HCT116 (cell line): ENCODE results near the gene TRPM3. TPM values are rescaled to one million over a fixed set of nuclear protein-coding genes. Genes with fewer than 3 reads are reported as not detected.

Experiments used
- ATAC-seq: fragments of 200-7000 bp; cut with Tn5 transposase; 2 replicates; pipeline ENCODE4 v1.9.1; 2020; ENCODE audit warnings: mild to moderate bottlenecking, moderate library complexity
- BruUV-seq: library from RNA; stranded (reverse); fragments of 400-500 nt; replicated peaks from 2 replicates; lab custom pipeline; 2021; lab: Mats Ljungman, UMichigan
- CTCF ChIA-PET: fragments of 300-600 bp; sonication (Branson Sonifier 250); formaldehyde crosslinking; loops from one replicate; lab custom pipeline; 2021; ENCODE audit warnings: antibody characterized with exemption; lab: Charles Lee
- POLR2A ChIA-PET: fragments of 300-600, 350-600 bp; sonication (Branson Sonifier 250); formaldehyde crosslinking; loops from one replicate; lab custom pipeline; 2021; ENCODE audit warnings: antibody characterized with exemption; lab: Charles Lee
- RAD21 ChIA-PET, 2 experiments: fragments of 300-600 bp; sonication (Branson Sonifier 250); formaldehyde crosslinking; loops; one replicate each; lab custom pipeline; 2023; ENCODE audit warnings: low total read pairs in 2 of 2; ENCODE audit not compliant: uncharacterized antibody in 2 of 2, unreplicated experiment in 2 of 2, low non-redundant PET in 1 of 2; lab: Charles Lee
- DNase-seq: peaks from one replicate; pipeline ENCODE4 v3.0.0-alpha.2; 2010; ENCODE audit warnings: low read depth, low spot score
- H2AFZ ChIP-seq: fragments of 200-600 bp; shearing (Covaris generic), sonication (generic); 2 replicates; pipeline ENCODE4 v1.6.1; 2017; ENCODE audit warnings: low read depth, mixed run types, mixed read lengths, antibody characterized with exemption, low read length; ENCODE audit not compliant: poor library complexity, severe bottlenecking
- H3K27ac ChIP-seq: 2 replicates; pipeline ENCODE4 v1.5.1; 2012; ENCODE audit warnings: low read depth, low read length
- H3K27me3 ChIP-seq: fragments of 200-600 bp; sonication (generic); 2 replicates; pipeline ENCODE4 v1.6.1; 2016; ENCODE audit warnings: mixed run types, low read length, mixed read lengths; ENCODE audit not compliant: insufficient read depth
- H3K36me3 ChIP-seq, 2 experiments: fragments of 200-500 bp in 1 of 2; fragments of 200-600 bp in 1 of 2; sonication (Bioruptor generic) in 1 of 2; sonication (generic) in 1 of 2; 2 replicates each; pipeline versions ENCODE4 v1.5.1 to v1.6.1; 2014 to 2016; ENCODE audit warnings: low read length in 2 of 2, inconsistent platforms in 1 of 2, mixed read lengths in 1 of 2, mixed run types in 1 of 2; ENCODE audit not compliant: insufficient read depth in 2 of 2, control insufficient read depth in 1 of 2
- H3K4me1 ChIP-seq, 2 experiments: fragments of 200-600 bp in 1 of 2; sonication (generic) in 1 of 2; 2 replicates each; pipeline versions ENCODE4 v1.5.1 to v1.6.1; 2012 to 2017; ENCODE audit warnings: low read length in 2 of 2, inconsistent platforms in 1 of 2, mild to moderate bottlenecking in 1 of 2, mixed read lengths in 1 of 2, mixed run types in 1 of 2, moderate library complexity in 1 of 2; ENCODE audit not compliant: insufficient read depth in 2 of 2, control insufficient read depth in 1 of 2
- H3K4me2 ChIP-seq: fragments of 200-600 bp; sonication (generic); 2 replicates; pipeline ENCODE4 v1.6.1; 2017; ENCODE audit warnings: mixed run types, low read length, mixed read lengths
- H3K4me3 ChIP-seq, 2 experiments: fragments of 200-600 bp in 1 of 2; sonication (generic) in 1 of 2; replicated peaks in 1 of 2; 2 replicates each; pipeline ENCODE4 v1.5.1; 2011 to 2016; ENCODE audit warnings: low read length in 2 of 2, control low read depth in 1 of 2, low read depth in 1 of 2, mild to moderate bottlenecking in 1 of 2, mixed read lengths in 1 of 2, mixed run types in 1 of 2
- H3K79me2 ChIP-seq: fragments of 200-600 bp; sonication (generic); 2 replicates; pipeline ENCODE4 v1.6.1; 2017; ENCODE audit warnings: mild to moderate bottlenecking, mixed run types, low read length, moderate library complexity, mixed read lengths; ENCODE audit not compliant: insufficient read depth
- H3K9ac ChIP-seq: fragments of 200-600 bp; sonication (generic); 2 replicates; pipeline ENCODE4 v1.6.1; 2016; ENCODE audit warnings: low read length, mixed read lengths
- H3K9me2 ChIP-seq: fragments of 200-600 bp; sonication (generic), shearing (Covaris generic); 2 replicates; pipeline ENCODE4 v1.6.1; 2017; ENCODE audit warnings: mixed run types, mild to moderate bottlenecking, moderate library complexity; ENCODE audit not compliant: insufficient read depth
- H3K9me3 ChIP-seq, 2 experiments: fragments of 200-500 bp in 1 of 2; fragments of 200-600 bp in 1 of 2; sonication (Bioruptor generic) in 1 of 2; sonication (generic) in 1 of 2; 2 replicates each; pipeline ENCODE4 v1.6.1; 2014 to 2017; ENCODE audit warnings: low read length in 2 of 2, mixed read lengths in 2 of 2, inconsistent platforms in 1 of 2, low read depth in 1 of 2, mild to moderate bottlenecking in 1 of 2, mixed run types in 1 of 2, moderate library complexity in 1 of 2; ENCODE audit not compliant: control insufficient read depth in 1 of 2, insufficient read depth in 1 of 2
- H4K20me1 ChIP-seq: fragments of 200-600 bp; sonication (generic), shearing (Covaris generic); 2 replicates; pipeline ENCODE4 v1.6.1; 2017; ENCODE audit warnings: mixed run types, mild to moderate bottlenecking, moderate library complexity; ENCODE audit not compliant: insufficient read depth
- CEBPB ChIP-seq: IDR thresholded peaks from 2 replicates; pipeline ENCODE4 v1.6.1; 2012; ENCODE audit warnings: low read depth
- EGR1 ChIP-seq: IDR thresholded peaks from 2 replicates; pipeline ENCODE4 v1.6.1; 2012; ENCODE audit warnings: low read depth
- ELF1 ChIP-seq: IDR thresholded peaks from 2 replicates; pipeline ENCODE4 v1.6.1; 2012; ENCODE audit warnings: low read depth, borderline replicate concordance
- EZH2phosphoT487 ChIP-seq: fragments of 200-600 bp; IDR thresholded peaks from 2 replicates; pipeline ENCODE4 v1.6.1; 2018; ENCODE audit warnings: antibody characterized with exemption, borderline replicate concordance
- FOSL1 ChIP-seq: IDR thresholded peaks from 2 replicates; pipeline ENCODE4 v1.6.1; 2012; ENCODE audit warnings: low read depth
- POLR2A ChIP-seq: IDR thresholded peaks from 2 replicates; pipeline ENCODE4 v1.7.0; 2011; ENCODE audit warnings: borderline replicate concordance; ENCODE audit not compliant: insufficient read depth, insufficient read length; ENCODE audit errors: extremely low read depth
- POLR2AphosphoS5 ChIP-seq: IDR thresholded peaks from 2 replicates; pipeline ENCODE4 v1.6.1; 2011; ENCODE audit warnings: mild to moderate bottlenecking, low read depth, low read length, moderate library complexity
- SIN3A ChIP-seq: IDR thresholded peaks from 2 replicates; pipeline ENCODE4 v1.6.1; 2012; ENCODE audit warnings: low read depth
- SP1 ChIP-seq: IDR thresholded peaks from 2 replicates; pipeline ENCODE4 v1.6.1; 2012; ENCODE audit warnings: low read depth
- YY1 ChIP-seq: IDR thresholded peaks from 2 replicates; pipeline ENCODE4 v1.6.1; 2011; ENCODE audit warnings: low read length, low read depth, moderate library complexity, mild to moderate bottlenecking; ENCODE audit not compliant: insufficient replicate concordance; ENCODE audit errors: extremely low read depth
- ZFX ChIP-seq: fragments of 450-650 bp; IDR thresholded peaks from 2 replicates; pipeline ENCODE4 v1.6.1; 2017
- ZNF274 ChIP-seq: fragments of 200-500 bp; sonication (Bioruptor generic); IDR thresholded peaks from 2 replicates; pipeline ENCODE4 v1.6.1; 2014; ENCODE audit warnings: mild to moderate bottlenecking, low read depth, low read length, inconsistent platforms
- intact Hi-C: fragments of 100-400 bp; cut with micrococcal nuclease; formaldehyde crosslinking; loops from 2 replicates; pipeline ENCODE4 v1.10.0; 2022
- total RNA-seq: library from RNA; stranded (reverse); gene quantifications from one replicate; pipeline ENCODE4 v1.2.1, GENCODE V29; 2021; ENCODE audit not compliant: unreplicated experiment
- TF ChIP-seq, protein P1 (sequence below): IDR thresholded peaks from 2 replicates; pipeline ENCODE4 v1.6.1; 2012
- TF ChIP-seq, protein P2 (sequence below): IDR thresholded peaks from 2 replicates; pipeline ENCODE4 v1.6.1; 2011; ENCODE audit warnings: mild to moderate bottlenecking, low read length, moderate library complexity; ENCODE audit not compliant: insufficient replicate concordance; ENCODE audit errors: extremely low read depth
- TF ChIP-seq, protein P3 (sequence below): IDR thresholded peaks from 2 replicates; pipeline ENCODE4 v1.6.1; 2012; ENCODE audit warnings: low read depth
- TF ChIP-seq, protein P4 (sequence below): IDR thresholded peaks from 2 replicates; pipeline ENCODE4 v1.6.1; 2012

The TRPM3 gene
- total RNA-seq, 1 experiment from 2014 or later, result not detected

DNA sequence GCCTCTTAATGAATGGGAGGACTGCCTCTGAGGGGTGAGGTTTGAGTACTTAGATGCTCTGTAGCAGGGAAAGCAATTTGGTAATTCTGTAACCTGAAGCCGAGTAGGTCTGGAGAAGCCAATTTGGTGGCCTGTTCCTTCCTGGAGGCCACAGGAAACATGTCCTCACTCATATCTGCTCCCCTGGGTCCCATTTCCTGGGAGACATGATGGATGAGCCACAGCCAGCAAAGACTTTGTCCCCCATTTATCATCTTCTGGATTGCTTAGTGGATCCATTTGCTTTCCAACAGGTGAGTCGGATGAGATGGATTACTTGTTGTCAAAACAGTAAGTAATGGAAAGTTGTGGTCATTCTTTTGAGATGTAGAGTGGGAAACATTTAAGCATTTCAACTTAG is 607.1 kb downstream of the TRPM3 start:
- H4K20me1 ChIP-seq, result no peaks in the 10 kb centered on the region
- H3K27ac ChIP-seq, result no peak overlapping the region
- H3K36me3 ChIP-seq, result no peaks in the 10 kb centered on the region
- TF ChIP-seq ZNF274 (no peak), ELF1 (no peak), FOSL1 (no peak)
- ChIA-PET RAD21 (no interaction called here), POLR2A (no interaction called here), CTCF (no interaction called here)
- ATAC-seq (no peak), DNase-seq (no peak)
- no peaks in the 10 kb centered on the region for H3K9me3 ChIP-seq
- H3K9me2 ChIP-seq, result no peaks in the 10 kb centered on the region
- H3K4me2 ChIP-seq, result no peak overlapping the region
- no peaks in the 10 kb centered on the region for H3K27me3 ChIP-seq
- BruUV-seq, result no TSS peak
- no peaks in the 10 kb centered on the region for H3K4me1 ChIP-seq
- no peak overlapping the region for H2AFZ ChIP-seq
- H3K79me2 ChIP-seq, result no peaks in the 10 kb centered on the region
- no peak overlapping the region for H3K9ac ChIP-seq
- no peak overlapping the region for H3K4me3 ChIP-seq
- intact Hi-C loops, result loop anchor here (10.0 kb wide), 1 partner anchor 169 kb away; no protein-coding TSS in a partner anchor

DNA sequence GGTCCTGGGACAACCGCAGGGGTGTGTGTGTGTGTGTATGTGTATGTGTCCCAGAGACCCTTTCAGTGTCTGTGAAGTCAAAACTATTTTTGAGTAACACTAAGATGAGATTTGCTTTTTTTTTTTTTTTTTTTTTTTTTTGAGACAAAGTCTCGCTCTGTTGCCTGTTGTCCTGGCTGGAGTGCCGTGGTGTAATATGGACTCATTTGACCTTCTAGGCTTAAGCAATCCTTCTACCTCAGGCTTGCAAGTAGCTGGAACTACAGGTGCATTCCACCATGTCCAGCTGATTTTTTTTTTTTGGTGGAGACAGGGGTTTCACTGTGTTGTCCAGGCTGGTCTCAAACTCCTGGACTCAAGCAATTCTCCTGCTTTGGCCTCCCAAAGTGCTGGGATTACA is 609.6 kb downstream of the TRPM3 start:
- CTCF ChIA-PET, result no interaction called here
- no TSS peak for BruUV-seq
- intact Hi-C loops, result loop anchor here (10.0 kb wide), 1 partner anchor 167 kb away; no protein-coding TSS in a partner anchor
- TF ChIP-seq FOSL1, result no peak
- TF ChIP-seq, protein P1, sequence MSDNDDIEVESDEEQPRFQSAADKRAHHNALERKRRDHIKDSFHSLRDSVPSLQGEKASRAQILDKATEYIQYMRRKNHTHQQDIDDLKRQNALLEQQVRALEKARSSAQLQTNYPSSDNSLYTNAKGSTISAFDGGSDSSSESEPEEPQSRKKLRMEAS, result no peak
- TF ChIP-seq, protein P2, sequence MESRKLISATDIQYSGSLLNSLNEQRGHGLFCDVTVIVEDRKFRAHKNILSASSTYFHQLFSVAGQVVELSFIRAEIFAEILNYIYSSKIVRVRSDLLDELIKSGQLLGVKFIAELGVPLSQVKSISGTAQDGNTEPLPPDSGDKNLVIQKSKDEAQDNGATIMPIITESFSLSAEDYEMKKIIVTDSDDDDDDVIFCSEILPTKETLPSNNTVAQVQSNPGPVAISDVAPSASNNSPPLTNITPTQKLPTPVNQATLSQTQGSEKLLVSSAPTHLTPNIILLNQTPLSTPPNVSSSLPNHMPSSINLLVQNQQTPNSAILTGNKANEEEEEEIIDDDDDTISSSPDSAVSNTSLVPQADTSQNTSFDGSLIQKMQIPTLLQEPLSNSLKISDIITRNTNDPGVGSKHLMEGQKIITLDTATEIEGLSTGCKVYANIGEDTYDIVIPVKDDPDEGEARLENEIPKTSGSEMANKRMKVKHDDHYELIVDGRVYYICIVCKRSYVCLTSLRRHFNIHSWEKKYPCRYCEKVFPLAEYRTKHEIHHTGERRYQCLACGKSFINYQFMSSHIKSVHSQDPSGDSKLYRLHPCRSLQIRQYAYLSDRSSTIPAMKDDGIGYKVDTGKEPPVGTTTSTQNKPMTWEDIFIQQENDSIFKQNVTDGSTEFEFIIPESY, result no peak
- TF ChIP-seq, protein P3, sequence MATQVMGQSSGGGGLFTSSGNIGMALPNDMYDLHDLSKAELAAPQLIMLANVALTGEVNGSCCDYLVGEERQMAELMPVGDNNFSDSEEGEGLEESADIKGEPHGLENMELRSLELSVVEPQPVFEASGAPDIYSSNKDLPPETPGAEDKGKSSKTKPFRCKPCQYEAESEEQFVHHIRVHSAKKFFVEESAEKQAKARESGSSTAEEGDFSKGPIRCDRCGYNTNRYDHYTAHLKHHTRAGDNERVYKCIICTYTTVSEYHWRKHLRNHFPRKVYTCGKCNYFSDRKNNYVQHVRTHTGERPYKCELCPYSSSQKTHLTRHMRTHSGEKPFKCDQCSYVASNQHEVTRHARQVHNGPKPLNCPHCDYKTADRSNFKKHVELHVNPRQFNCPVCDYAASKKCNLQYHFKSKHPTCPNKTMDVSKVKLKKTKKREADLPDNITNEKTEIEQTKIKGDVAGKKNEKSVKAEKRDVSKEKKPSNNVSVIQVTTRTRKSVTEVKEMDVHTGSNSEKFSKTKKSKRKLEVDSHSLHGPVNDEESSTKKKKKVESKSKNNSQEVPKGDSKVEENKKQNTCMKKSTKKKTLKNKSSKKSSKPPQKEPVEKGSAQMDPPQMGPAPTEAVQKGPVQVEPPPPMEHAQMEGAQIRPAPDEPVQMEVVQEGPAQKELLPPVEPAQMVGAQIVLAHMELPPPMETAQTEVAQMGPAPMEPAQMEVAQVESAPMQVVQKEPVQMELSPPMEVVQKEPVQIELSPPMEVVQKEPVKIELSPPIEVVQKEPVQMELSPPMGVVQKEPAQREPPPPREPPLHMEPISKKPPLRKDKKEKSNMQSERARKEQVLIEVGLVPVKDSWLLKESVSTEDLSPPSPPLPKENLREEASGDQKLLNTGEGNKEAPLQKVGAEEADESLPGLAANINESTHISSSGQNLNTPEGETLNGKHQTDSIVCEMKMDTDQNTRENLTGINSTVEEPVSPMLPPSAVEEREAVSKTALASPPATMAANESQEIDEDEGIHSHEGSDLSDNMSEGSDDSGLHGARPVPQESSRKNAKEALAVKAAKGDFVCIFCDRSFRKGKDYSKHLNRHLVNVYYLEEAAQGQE, result no peak
- no peak for TF ChIP-seq SP1
- TF ChIP-seq YY1, result no peak
- TF ChIP-seq, protein P4, sequence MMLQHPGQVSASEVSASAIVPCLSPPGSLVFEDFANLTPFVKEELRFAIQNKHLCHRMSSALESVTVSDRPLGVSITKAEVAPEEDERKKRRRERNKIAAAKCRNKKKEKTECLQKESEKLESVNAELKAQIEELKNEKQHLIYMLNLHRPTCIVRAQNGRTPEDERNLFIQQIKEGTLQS, result no peak
- no peak for TF ChIP-seq CEBPB
- no peak for TF ChIP-seq ELF1
- no peak for TF ChIP-seq ZFX
- TF ChIP-seq EGR1, result no peak
- TF ChIP-seq POLR2AphosphoS5, result no peak
- TF ChIP-seq EZH2phosphoT487, result no peak
- no peak for TF ChIP-seq ZNF274
- no peak for TF ChIP-seq POLR2A
- TF ChIP-seq SIN3A, result no peak

More for the DNA sequence above, 609.6 kb downstream of the TRPM3 start:
- no peak overlapping the region for H3K4me2 ChIP-seq
- no peak overlapping the region for H2AFZ ChIP-seq
- no peak overlapping the region for H3K4me3 ChIP-seq
- no peaks in the 10 kb centered on the region for H3K79me2 ChIP-seq
- ChIA-PET RAD21 (interaction anchor here in 1 of 2 experiments (0.6 kb wide), 1 partner anchor 92 kb away, joined by 5 read pairs; no protein-coding TSS in a partner anchor), POLR2A (no interaction called here)
- DNase-seq, result no peak
- H3K9me3 ChIP-seq, result no peaks in the 10 kb centered on the region
- no peak overlapping the region for H3K27ac ChIP-seq
- H3K9ac ChIP-seq, result no peak overlapping the region
- no peak for ATAC-seq
- no peaks in the 10 kb centered on the region for H3K27me3 ChIP-seq
- H4K20me1 ChIP-seq, result no peaks in the 10 kb centered on the region
- H3K4me1 ChIP-seq, result no peaks in the 10 kb centered on the region
- no peaks in the 10 kb centered on the region for H3K36me3 ChIP-seq
- H3K9me2 ChIP-seq, result no peaks in the 10 kb centered on the region
